GM10847 (cell line): ENCODE measurements around the gene CDC123.
A peak's percentile ranks its signal among the peaks of the same experiment; 100 is the strongest.

Experiments used
- POLR2A ChIP-seq: IDR thresholded peaks from 2 replicates; pipeline ENCODE4 v1.6.1; 2011; ENCODE audit not compliant: insufficient read length; ENCODE audit errors: extremely low read depth

Gene CDC123

DNA sequence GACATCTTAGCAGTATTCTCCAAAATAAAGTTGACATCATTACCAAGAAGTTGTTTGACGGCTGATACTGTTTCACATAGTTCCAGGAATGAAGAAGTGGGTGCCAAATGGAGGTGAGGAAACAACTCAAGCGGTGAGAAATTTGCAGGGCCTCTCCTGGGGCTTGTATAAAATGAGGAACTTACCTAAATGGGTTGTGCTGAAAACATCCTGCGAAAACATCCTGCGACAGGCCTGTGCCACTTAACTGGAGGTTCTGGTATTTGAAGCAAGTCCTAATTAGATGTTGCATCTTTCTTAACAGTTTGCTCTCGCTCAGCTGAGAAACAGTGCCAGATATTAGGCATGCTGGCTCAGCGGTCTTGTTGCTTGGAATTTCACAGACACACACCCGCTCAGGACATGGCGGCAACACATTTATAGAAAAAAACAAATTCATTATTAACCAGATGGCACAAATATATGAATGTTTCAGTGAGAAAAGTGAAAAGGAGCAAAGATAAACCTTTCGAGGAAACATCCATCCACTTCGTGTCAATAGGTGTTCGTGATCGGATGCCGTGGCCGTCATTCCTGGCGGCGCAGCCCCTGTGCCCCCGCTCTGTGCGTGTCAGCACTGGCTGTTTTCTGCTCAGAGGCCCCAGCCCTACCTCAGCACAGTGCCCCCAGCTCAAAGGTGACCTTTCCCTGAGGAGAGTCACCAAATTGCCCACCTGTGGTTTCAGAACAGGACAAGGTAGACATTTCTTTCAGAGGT lies 48.1 kb downstream of the CDC123 start:
- TF ChIP-seq POLR2A: no peak

GRCh38 chr10:12250181-12250580 lies 54.2 kb downstream of the CDC123 start:
- TF ChIP-seq POLR2A: no peak

- TF ChIP-seq POLR2A: no peak
Observed at GRCh38 chr10:12251581-12251980, 55.6 kb downstream of the CDC123 start.

GRCh38 chr10:12252882-12253546 lies 57.0 kb downstream of the CDC123 start:
- no peak for TF ChIP-seq POLR2A

GRCh38 chr10:12255048-12255447 lies 59.1 kb downstream of the CDC123 start:
- TF ChIP-seq POLR2A: no peak

DNA sequence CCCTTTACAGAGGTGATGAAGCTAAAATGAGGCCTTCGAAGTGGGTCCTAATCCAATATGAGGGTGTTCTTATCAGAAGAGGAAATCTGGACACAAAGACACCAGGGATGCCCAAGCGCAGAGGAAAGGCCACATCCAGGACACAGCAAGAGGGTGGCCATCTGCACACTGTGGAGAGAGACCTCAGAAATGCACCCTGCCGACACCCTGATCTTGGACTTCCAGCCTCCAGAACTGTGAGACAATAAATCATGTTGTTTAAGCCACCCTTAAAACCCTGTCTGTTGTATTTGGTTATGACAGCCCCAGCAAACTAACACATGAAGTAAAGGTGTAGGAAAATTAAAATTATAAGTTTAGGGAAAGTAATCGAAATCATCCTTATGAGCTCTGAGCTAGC lies 64.0 kb downstream of the CDC123 start:
- TF ChIP-seq POLR2A: no peak

DNA sequence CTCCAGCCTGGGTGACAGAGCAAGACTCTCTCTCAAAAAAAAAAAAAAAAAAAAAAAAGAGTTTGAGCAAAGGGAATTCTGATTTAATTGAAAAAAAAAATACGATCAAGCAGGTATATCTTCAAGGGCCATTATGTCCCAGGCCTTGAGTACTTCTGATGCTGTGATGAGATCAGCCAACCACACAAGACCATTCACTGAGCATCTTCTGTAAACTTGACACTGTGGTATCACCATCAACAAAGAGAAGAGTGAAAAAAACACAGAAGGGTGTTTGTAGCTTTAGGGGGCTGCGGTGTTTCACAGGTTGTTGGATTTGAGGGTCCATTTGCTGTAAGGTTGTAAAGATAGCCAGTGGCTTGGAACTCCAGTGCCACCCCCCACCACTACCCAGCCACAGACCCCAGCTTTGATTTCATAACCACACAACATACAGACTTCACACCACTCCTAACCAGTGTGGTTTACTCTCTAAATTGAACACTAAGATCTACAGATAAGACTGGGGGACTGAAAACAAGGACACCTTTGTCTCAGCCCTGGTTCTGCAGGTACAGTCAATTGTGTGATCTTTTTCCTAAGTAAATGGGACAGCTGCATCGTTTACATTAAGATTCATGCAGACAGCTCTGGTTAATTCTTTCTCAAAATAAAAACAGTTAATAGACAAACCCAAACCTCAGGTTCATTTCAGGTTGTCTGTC lies 66.4 kb downstream of the CDC123 start:
- TF ChIP-seq POLR2A: no peak

DNA sequence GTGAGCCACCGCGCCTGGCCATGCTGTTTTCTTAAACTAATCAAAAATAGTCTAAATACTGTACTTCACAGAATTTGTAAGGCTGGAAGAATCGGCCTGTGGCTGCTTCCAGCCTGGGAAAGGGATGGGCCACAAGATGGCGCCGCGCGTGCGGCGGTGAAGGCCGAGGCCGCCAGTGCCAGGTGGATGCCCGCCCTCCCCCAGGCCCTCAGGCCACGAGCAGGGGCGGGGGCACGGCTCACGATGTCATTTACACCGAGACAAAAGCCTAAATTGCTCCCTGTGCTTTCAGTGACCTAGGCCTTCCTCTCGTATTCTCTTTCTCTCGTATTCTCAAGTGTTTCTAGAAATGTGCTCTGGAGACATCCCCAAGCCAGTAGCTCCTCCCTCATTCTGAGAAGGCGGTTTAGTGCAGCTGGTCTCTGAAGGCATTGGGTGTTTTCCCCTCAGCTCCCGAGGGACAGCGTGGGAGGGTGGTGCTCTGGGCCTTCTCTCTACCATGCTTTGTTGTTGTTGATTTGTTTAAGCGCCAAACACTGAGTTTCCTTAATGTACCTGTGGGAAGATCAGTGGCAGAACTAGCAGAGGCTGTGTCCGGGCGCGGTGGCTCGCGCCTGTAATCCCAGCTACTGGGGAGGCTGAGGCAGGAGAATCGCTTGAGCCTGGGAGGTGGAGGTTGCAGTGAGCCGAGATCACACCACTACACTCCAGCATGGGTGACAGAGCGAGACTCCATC lies 68.4 kb downstream of the CDC123 start:
- peak; percentile 10 for TF ChIP-seq POLR2A

GRCh38 chr10:12269056-12269455 lies 73.1 kb downstream of the CDC123 start:
- no peak for TF ChIP-seq POLR2A

GRCh38 chr10:12271210-12271540 lies 75.2 kb downstream of the CDC123 start:
- TF ChIP-seq POLR2A: no peak

- TF ChIP-seq POLR2A: no peak
Observed at GRCh38 chr10:12279281-12279680, 83.3 kb downstream of the CDC123 start.

GRCh38 chr10:12287772-12288171 lies 91.8 kb downstream of the CDC123 start:
- TF ChIP-seq POLR2A: no peak

DNA sequence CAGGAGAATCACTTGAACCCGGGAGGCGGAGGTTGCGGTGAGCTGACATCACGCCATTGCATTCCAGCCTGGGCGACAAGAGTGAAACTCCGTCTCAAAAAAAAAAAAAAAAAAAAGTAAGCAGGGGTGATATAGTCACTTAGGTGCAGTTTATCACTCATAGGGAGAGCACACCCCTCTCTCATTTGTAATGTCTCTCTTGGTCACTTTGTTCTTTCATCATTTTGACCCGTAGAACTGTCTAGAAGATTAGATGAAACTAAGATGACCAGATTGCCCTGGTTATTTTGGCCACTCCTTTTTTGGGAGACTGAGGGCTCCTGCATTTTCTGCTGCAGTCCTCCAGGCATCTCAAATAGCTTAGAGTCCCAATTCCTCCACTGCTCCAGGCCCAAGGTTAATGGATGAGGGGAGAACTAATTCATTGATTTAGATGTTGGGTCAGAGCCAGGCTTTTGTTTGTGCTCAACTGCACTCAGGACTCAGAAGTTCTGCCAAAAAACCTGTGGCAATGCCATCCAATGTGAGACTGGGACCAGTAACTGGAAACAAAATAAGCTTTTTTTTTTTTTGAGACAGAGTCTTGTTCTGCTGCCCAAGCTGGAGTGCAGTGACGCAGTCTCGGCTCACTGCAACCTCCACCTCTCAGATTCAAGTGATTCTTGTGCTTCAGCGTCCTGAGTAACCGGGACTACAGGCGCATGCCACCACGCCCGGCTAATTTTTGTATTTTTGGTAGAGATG lies 103.4 kb downstream of the CDC123 start:
- no peak for TF ChIP-seq POLR2A
